Activated CD4-positive, alpha-beta T cell treated with anti-CD3 and anti-CD28 coated beads, Interleukin-2, Interleukin-4, amounts not matched to agents 100 ng/mL and 50 ng/mL, durations not matched to agents 16 hours and 8 hours (primary cell): ENCODE data around the gene ZNF230.

Experiments
- DNase-seq: peaks from one replicate; pipeline ENCODE4 v3.0.0-alpha.2; 2020; ENCODE audit warnings: low spot score

Gene ZNF230

GRCh38 chr19:44002566-44003460 lies at the start of gene ZNF230:
Gene ZNF230, plus strand, starts transcription at chr19:44002957. Its CDS starts 4,122 bp downstream, at chr19:44007079.
- DNase-seq = peak; percentile 94

DNA sequence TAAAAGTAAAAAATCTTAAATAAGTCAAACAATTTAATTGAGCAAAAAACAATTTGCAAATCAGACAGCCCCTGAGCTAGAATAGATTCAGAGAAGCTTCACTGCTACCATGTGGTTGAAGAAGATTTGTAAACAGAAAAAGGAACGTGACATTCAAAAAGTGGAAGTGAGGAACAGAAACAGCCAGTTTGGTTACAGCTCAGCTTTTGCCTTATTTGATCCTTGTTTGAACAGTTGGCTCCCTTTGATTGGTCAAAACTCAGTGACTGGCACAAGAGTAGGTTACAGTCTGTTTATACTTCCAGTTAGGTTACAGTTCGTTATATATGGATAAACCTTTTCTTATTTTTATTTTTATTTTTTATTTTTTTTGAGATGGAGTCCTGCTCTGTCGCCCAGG lies 45.9 kb upstream of the ZNF230 start:
- DNase-seq = no peak

- no peak for DNase-seq
Observed at GRCh38 chr19:43957891-43958290, 44.9 kb upstream of the ZNF230 start.

- no peak for DNase-seq
Observed at GRCh38 chr19:43960411-43960810, 42.3 kb upstream of the ZNF230 start.

- DNase-seq = no peak
Observed at GRCh38 chr19:43966079-43966694, 36.6 kb upstream of the ZNF230 start.

DNA sequence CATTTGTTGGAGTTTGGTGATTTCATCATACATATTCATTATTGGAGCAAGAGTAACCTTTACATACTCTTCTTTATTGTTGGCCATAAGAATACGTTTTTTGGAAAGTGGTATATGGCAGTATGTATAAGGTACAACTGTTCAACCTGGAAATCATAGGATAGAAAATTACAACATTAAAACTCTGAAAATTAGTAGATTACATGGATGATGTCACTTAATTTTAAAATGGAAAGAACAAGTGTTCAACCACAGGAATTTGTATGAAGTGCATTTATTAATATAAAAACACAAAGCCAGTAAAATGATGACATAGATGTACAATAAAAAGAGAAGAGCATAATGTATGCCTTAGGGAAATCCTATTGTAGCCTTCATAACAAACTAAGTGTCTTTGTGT lies 26.0 kb upstream of the ZNF230 start:
- DNase-seq = no peak

DNA sequence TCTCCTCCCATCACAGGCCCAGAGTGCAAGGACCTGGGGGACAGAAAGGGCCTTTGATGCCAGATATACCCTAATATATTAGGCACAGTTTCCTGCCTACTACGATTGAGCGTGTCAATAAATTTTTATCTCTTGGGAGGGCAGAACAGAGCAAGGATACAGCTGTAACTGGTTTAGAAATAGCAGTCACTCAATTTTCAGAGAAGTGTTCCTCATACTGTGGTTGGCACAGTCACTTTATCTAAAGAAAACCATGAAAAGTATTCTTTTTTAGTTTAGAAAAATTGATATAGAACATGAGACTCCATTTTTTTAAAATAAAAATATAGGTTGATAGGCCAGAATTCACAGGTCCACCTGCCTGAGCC lies 19.2 kb upstream of the ZNF230 start:
- DNase-seq = no peak

- peak; percentile 79 for DNase-seq
Observed at GRCh38 chr19:43983912-43984686, 18.7 kb upstream of the ZNF230 start, which contains the start of gene ZNF155. Gene ZNF155, plus strand, starts transcription at chr19:43984188. Its CDS starts 4,356 bp downstream, at chr19:43988544.

GRCh38 chr19:43984687-43985000 lies 18.1 kb upstream of the ZNF230 start:
- no peak for DNase-seq

DNA sequence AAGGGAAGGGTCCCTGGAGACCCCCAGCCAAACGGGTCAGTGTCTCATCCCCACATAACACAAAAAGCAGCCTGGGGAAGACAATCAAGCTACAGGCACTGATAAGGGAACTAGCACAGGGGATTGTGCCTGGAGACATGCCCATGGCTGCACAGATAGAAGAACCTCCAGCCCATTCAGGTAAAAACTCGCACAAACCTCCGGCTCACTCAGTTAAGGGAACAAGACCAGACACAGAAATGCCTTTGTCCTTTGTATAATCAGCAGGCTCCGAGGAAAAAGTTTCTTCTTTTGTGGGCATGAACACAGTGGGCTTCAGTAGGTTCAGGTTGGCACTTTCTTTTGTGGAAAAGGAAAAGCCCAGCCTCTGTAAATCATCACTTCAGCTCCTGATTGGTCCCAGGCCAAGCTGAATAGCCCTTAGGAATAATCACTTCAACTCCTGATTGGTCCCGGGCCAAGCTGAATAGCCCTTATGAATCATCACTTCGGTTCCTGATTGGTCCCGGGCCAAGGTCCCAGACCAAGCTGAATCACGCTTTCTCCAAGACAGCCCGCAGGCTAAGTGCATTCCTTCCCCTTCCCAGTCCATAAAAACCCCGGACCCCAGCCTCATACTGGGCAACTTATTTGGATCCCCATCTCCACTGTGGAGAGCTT lies 5.0 kb upstream of the ZNF230 start:
- DNase-seq = no peak

DNA sequence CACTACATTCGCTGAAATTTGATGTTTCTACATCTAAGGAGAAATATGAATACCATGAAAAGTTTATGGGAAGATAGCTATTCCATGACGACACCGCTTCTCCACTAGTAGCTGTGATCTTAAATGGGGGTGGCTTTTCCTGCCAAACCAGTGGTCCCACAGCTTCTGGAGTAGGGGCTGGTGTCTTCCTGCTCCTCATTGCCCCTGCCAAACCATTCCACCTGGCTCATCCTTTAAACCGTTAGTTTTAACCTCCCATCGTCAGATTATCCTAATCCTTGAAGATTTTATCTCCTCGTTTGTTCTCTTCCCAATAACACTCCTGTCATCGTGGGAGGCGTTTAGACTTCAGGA lies 568 bp upstream of the ZNF230 start:
- DNase-seq = no peak

DNA sequence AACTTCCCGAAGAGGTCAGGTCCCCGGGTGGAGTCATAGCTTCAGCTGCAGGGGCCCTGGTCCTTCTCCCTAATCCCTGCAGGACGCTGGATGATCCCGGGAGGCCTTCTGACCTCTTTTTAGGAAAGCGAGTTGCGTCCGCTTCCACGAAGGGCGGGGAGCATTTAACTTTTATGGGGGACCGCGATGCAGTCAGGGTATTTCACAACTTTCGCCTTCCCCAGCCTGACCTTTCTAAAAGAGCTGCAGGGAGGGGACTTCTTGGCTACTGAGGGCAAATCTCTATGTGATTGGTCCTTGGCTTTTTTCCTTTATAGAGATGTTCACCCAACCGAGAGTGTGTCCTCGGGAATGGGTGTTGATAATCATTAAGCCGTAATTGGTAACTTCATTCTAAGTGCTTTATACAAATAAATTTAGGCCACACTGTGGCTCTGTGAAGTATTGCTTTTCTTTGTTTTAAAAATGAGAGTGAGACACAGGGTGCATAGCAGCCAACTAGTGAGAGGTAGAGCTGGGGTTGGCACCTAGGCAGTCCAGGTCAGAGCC lies 778 bp downstream of the ZNF230 start:
- peak; percentile 5 for DNase-seq

DNA sequence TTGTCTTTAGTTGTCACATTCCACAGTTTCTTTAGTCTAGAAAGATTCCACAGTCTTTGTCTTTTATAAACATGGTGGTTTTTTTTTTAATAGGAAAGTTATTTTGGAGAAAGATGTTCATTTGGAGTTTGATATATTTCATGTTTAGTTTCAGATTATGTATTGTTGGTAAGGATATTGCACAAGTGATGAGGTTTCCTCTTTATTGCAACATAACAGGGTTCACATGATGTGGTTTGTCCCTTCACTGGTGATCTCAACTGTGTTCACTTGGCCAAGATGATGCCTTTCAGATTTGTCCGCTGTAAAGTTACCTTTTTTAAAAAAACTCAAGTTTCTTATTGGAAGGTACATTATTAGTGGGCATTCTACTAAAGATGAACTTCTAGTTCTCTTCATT lies 3.2 kb downstream of the ZNF230 start:
- DNase-seq = no peak

DNA sequence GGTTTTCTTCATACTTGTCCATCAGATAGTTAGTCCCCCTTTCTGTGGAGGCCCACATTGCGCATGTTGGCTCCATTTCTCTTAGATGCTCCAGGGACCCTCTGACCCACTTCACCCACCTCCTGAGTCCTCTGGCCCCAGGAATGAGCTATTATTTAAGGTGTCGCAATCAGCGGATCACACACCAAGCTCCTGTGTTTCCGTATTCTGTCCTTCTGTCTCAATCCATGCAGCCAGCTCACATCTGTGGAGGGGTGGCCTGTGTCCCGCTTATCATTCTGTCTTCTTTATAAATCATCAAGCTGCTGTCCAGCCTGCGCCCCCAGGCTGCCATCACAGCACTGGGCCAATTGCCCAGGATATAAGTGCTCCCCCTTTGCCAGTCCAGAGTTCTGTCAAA lies 4.7 kb downstream of the ZNF230 start:
- no peak for DNase-seq

GRCh38 chr19:44010468-44010867 lies 7.7 kb downstream of the ZNF230 start:
- DNase-seq = no peak

GRCh38 chr19:44019498-44019897 lies 16.7 kb downstream of the ZNF230 start:
- DNase-seq = no peak

DNA sequence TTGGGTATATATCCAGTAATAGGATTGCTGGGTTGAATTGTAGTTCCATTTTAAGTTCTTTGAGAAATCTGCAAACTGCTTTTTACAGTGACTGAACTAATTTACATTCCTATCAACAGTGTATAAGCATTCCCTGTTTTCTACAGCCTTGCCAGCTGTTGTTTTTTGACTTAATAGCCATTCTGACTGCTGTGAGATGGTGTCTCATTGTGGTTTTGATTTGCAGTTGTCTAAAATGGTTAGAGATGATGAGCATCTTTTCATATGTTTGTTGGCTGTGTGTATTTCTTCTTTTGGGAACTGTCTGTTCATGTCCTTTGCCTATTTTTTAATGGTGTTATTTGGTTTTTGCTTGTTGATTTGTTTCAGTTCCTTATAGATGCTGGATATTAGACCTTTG lies 18.5 kb downstream of the ZNF230 start:
- no peak for DNase-seq

DNA sequence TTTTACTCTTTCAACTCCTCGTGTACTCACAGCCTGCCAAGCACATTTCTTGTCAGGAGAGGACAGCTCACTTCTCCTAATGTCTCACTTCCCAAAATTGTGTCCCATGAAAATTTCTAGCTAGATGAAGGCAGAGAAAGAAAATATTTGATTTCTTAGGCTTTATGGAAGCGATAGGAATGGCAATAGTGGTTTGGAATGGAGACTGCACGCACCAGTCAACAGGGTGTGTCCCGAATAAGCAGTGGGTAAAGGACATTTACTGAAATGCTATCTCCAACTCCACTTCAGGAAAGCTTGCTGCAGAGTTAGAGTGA lies 22.1 kb downstream of the ZNF230 start:
- no peak for DNase-seq

DNA sequence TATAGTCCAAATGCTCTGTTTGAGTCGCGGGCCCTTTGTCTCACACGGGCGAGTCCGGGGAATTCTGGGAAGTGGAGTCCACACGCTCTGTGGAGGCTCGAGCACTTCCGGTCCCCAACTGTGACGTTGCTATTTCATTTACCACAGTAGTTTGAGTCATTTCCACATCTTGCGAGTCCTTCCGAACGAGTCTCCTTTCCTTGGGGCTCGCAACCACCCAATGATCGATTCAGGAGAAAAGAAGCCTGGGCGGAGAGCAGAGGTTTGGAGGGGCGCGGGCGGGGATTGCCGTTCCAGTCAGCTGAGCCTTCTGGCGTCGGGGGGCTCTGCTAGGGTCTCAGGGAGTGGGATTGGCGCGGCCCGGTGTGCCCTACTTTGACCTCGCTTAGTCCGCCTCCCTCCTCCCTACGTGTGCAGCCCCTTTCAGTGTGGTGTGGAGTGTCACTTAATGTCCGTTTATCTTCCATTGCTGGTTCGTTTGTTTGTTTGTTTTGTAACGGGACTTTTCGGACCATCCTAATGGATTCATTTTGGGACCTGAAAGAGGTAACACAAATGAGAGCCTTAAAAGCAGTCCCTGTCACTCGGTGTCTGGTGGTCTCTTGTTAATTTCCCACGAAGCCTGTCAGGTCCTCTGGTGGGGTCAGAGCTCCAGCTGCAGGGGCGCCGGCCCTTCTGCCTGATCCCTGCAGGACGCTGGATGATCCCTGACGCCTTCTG lies 22.6 kb downstream of the ZNF230 start, which contains the start of gene ZNF222:
TSS of gene ZNF222 (plus strand) at position 163 of the 720 bp plus-strand sequence. CDS start at position 221, 58 bp downstream.
- peak; percentile 82 for DNase-seq

DNA sequence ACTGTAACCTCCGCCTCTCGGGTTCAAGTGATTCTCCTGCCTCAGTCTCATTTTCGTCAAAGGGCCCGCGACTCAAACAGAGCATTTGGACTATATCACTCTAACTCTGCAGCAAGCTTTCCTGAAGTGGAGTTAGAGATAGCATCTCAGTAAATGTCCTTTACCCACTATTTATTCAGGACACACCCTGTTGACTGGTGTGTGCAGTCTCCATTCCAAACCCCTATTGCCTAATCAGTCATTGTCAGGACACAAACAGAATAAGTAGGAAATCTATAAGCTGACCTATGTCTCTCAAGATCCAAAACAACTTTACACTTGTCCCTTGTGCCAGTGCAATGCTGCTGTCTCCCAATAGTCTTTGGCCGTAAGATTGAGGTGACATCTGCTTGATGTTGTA lies 23.9 kb downstream of the ZNF230 start:
- no peak for DNase-seq

DNA sequence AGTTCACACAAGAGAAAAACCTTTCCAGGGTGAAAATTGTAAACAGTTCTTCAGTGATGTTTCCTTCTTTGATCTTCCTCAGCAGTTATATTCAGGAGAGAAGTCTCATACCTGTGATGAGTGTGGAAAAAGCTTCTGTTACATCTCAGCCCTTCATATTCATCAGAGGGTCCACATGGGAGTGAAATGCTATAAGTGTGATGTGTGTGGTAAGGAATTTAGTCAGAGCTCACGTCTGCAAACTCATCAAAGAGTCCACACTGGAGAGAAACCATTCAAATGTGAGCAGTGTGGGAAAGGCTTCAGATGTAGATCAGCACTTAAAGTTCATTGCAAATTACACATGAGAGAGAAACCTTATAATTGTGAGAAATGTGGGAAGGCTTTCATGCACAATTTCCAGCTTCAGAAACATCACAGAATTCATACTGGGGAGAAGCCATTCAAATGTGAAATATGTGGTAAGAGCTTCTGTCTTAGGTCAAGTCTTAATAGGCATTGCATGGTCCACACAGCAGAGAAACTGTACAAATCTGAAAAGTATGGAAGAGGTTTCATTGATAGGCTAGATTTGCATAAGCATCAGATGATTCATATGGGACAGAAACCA lies 29.3 kb downstream of the ZNF230 start:
- DNase-seq = no peak
